H9 (cell line): Measurements from ENCODE around the gene KATNIP. TPM values are rescaled to one million over a fixed set of nuclear protein-coding genes. Genes with fewer than 3 reads are reported as not detected.
A peak's percentile ranks its signal among the peaks of the same experiment; 100 is the strongest.

ENCODE experiments used
- DNase-seq: peaks from one replicate; pipeline ENCODE4 v3.0.0-alpha.2; 2017
- H2AFZ ChIP-seq: one replicate; pipeline ENCODE4 v1.6.1; 2013; ENCODE audit warnings: mild to moderate bottlenecking, low read length, control low read depth, moderate library complexity
- H2AK5ac ChIP-seq: 2 replicates; pipeline ENCODE4 v1.6.1; 2013; ENCODE audit warnings: low read length, control low read depth, mixed read lengths; ENCODE audit not compliant: insufficient read length
- H2BK120ac ChIP-seq: one replicate; pipeline ENCODE4 v1.6.1; 2013; ENCODE audit warnings: low read depth, mild to moderate bottlenecking, low read length, control low read depth, inconsistent platforms; ENCODE audit not compliant: poor library complexity, severe bottlenecking
- H2BK12ac ChIP-seq: 2 replicates; pipeline ENCODE4 v1.6.1; 2013; ENCODE audit warnings: low read length, control low read depth, mixed read lengths, low read depth; ENCODE audit not compliant: insufficient read length
- H2BK15ac ChIP-seq: 2 replicates; pipeline ENCODE4 v1.6.1; 2013; ENCODE audit warnings: low read depth, low read length, control low read depth
- H2BK20ac ChIP-seq: one replicate; pipeline ENCODE4 v1.6.1; 2013; ENCODE audit warnings: low read depth, mild to moderate bottlenecking, low read length, control low read depth, inconsistent platforms; ENCODE audit not compliant: poor library complexity, severe bottlenecking
- H2BK5ac ChIP-seq: 2 replicates; pipeline ENCODE4 v1.6.1; 2013; ENCODE audit warnings: low read length, control low read depth, mixed read lengths; ENCODE audit not compliant: insufficient read length
- H3K14ac ChIP-seq: 2 replicates; pipeline ENCODE4 v1.6.1; 2013; ENCODE audit warnings: low read length, control low read depth; ENCODE audit not compliant: insufficient read depth
- H3K18ac ChIP-seq: 2 replicates; pipeline ENCODE4 v1.6.1; 2013; ENCODE audit warnings: low read depth, mild to moderate bottlenecking, mixed read lengths, low read length, control low read depth; ENCODE audit not compliant: insufficient read length
- H3K23ac ChIP-seq: 2 replicates; pipeline ENCODE4 v1.6.1; 2013; ENCODE audit warnings: low read length, control low read depth, mixed read lengths, low read depth; ENCODE audit not compliant: insufficient read length
- H3K23me2 ChIP-seq: 2 replicates; pipeline ENCODE4 v1.6.1; 2013; ENCODE audit warnings: low read depth, mild to moderate bottlenecking, mixed read lengths, low read length, control low read depth; ENCODE audit not compliant: insufficient read length, poor library complexity, severe bottlenecking
- H3K27ac ChIP-seq: 2 replicates; pipeline ENCODE4 v1.5.1; 2013; ENCODE audit warnings: low read length, control low read depth, mixed read lengths, low read depth; ENCODE audit not compliant: insufficient read length
- H3K27me3 ChIP-seq: 2 replicates; pipeline ENCODE4 v1.6.1; 2013; ENCODE audit warnings: low read length, control low read depth, inconsistent platforms; ENCODE audit not compliant: insufficient read depth
- H3K4ac ChIP-seq: 2 replicates; pipeline ENCODE4 v1.6.1; 2013; ENCODE audit warnings: low read depth, mild to moderate bottlenecking, control low read depth, inconsistent platforms, low read length, moderate library complexity
- H3K4me1 ChIP-seq: 2 replicates; pipeline ENCODE4 v1.6.1; 2013; ENCODE audit warnings: low read length, control low read depth, inconsistent platforms; ENCODE audit not compliant: insufficient read depth
- H3K4me2 ChIP-seq: 2 replicates; pipeline ENCODE4 v1.6.1; 2013; ENCODE audit warnings: low read length, control low read depth, mixed read lengths; ENCODE audit not compliant: insufficient read length, insufficient read depth
- H3K56ac ChIP-seq: 2 replicates; pipeline ENCODE4 v1.6.1; 2013; ENCODE audit warnings: low read depth, mild to moderate bottlenecking, mixed read lengths, low read length, control low read depth; ENCODE audit not compliant: insufficient read length
- H3K79me1 ChIP-seq: 2 replicates; pipeline ENCODE4 v1.6.1; 2013; ENCODE audit warnings: low read depth, mild to moderate bottlenecking, moderate library complexity, low read length, control low read depth, inconsistent platforms; ENCODE audit not compliant: insufficient read depth, poor library complexity, severe bottlenecking
- H3K79me2 ChIP-seq: 2 replicates; pipeline ENCODE4 v1.6.1; 2013; ENCODE audit warnings: low read length, control low read depth, inconsistent platforms; ENCODE audit not compliant: insufficient read depth
- H3K9ac ChIP-seq: 2 replicates; pipeline ENCODE4 v1.6.1; 2013; ENCODE audit warnings: low read length, control low read depth, mixed read lengths; ENCODE audit not compliant: insufficient read length; ENCODE audit errors: extremely low read depth
- H3K9me3 ChIP-seq: one replicate; pipeline ENCODE4 v1.6.1; 2013; ENCODE audit warnings: low read depth, low read length, inconsistent platforms; ENCODE audit not compliant: control insufficient read depth
- H3T11ph ChIP-seq: one replicate; pipeline ENCODE4 v1.6.1; 2013; ENCODE audit warnings: mild to moderate bottlenecking, low read length, control low read depth, inconsistent platforms
- H4K20me1 ChIP-seq: one replicate; pipeline ENCODE4 v1.6.1; 2013; ENCODE audit not compliant: control insufficient read depth, insufficient read length, insufficient read depth
- H4K5ac ChIP-seq: 2 replicates; pipeline ENCODE4 v1.6.1; 2013; ENCODE audit warnings: low read depth, mild to moderate bottlenecking, mixed read lengths, low read length, control low read depth; ENCODE audit not compliant: insufficient read length
- H4K8ac ChIP-seq: replicated peaks from 2 replicates; pipeline ENCODE4 v1.6.1; 2013; ENCODE audit warnings: low read length, control low read depth, mixed read lengths, low read depth; ENCODE audit not compliant: insufficient read length
- H4K91ac ChIP-seq: 2 replicates; pipeline ENCODE4 v1.6.1; 2013; ENCODE audit warnings: low read depth, mild to moderate bottlenecking, moderate library complexity, mixed read lengths, low read length, control low read depth; ENCODE audit not compliant: insufficient read length
- H3K27ac Mint-ChIP-seq, 3 experiments: 2 replicates in 2 of 3; 3 replicates in 1 of 3; pipeline ENCODE4 v1.8.0; 2020 to 2021; ENCODE audit warnings: mixed read lengths in 3 of 3, mild to moderate bottlenecking in 1 of 3, moderate library complexity in 1 of 3
- H3K27me3 Mint-ChIP-seq: 2 replicates; pipeline ENCODE4 v1.8.0; 2021; ENCODE audit warnings: low read depth, mild to moderate bottlenecking, moderate library complexity, mixed read lengths
- H3K36me3 Mint-ChIP-seq, 3 experiments: 2 replicates in 2 of 3; 3 replicates in 1 of 3; pipeline ENCODE4 v1.8.0; 2020 to 2021; ENCODE audit warnings: low read depth in 3 of 3, mixed read lengths in 3 of 3; ENCODE audit not compliant: insufficient read depth in 1 of 3
- H3K4me1 Mint-ChIP-seq, 2 experiments: 2 replicates each; pipeline ENCODE4 v1.8.0; 2020; ENCODE audit warnings: mixed read lengths in 2 of 2
- H3K4me3 Mint-ChIP-seq, 2 experiments: 2 replicates in 1 of 2; 3 replicates in 1 of 2; pipeline ENCODE4 v1.8.0; 2020 to 2021; ENCODE audit warnings: mild to moderate bottlenecking in 2 of 2, mixed read lengths in 2 of 2, moderate library complexity in 1 of 2
- H3K9me3 Mint-ChIP-seq, 2 experiments: 2 replicates in 1 of 2; 3 replicates in 1 of 2; pipeline ENCODE4 v1.8.0; 2020; ENCODE audit warnings: mild to moderate bottlenecking in 2 of 2, mixed read lengths in 2 of 2, moderate library complexity in 1 of 2
- CTCF ChIP-seq: fragments of 200-600 bp; sonication (generic); conservative IDR thresholded peaks from 3 replicates; pipeline ENCODE4 v1.8.0; 2021; ENCODE audit warnings: antibody characterized with exemption, mild to moderate bottlenecking
- WGBS: extraction: QIAGEN DNeasy Blood & Tissue Kit; methylation state at CpG from one replicate; pipeline ENCODE4 v1.1.7; 2013; ENCODE audit warnings: missing lambda C conversion rate, low lambda C conversion rate, mixed read lengths; ENCODE audit not compliant: insufficient read length; ENCODE audit errors: extremely low coverage; 5-methylcytosine and 5-hydroxymethylcytosine counted together
- total RNA-seq: library from RNA; stranded (reverse); gene quantifications from 2 replicates; pipeline ENCODE4 v1.2.1, GENCODE V29; 2021

KATNIP gene
- total RNA-seq, 1 experiment from 2014 or later = 13.2 TPM

- no CpG with 5 or more reads among the region's 8 CpGs for WGBS
- H2BK20ac ChIP-seq = no peak overlapping the region
- no peak overlapping the region for H2AK5ac ChIP-seq
- no peaks in the 10 kb centered on the region for H3K27me3 ChIP-seq
- no peak overlapping the region for H3K23ac ChIP-seq
- H3T11ph ChIP-seq = no peak overlapping the region
- H3K18ac ChIP-seq = no peak overlapping the region
- no peak overlapping the region for H3K4ac ChIP-seq
- H2AFZ ChIP-seq = no peak overlapping the region
- H3K4me1 ChIP-seq = no peaks in the 10 kb centered on the region
- H3K23me2 ChIP-seq = no peaks in the 10 kb centered on the region
- no peaks in the 10 kb centered on the region; a peak in 1 of 7 replicates for H3K36me3 Mint-ChIP-seq
- H3K9ac ChIP-seq = no peak overlapping the region
- H3K56ac ChIP-seq = no peak overlapping the region
- H3K79me1 ChIP-seq = no peaks in the 10 kb centered on the region
- peaks cover 0 to 11% of the 10 kb centered on the region in 2 experiments; a peak in 2 of 4 replicates for H3K4me1 Mint-ChIP-seq
- no peak overlapping the region for H4K91ac ChIP-seq
- DNase-seq = no peak
- H2BK15ac ChIP-seq = no peak overlapping the region
- H3K27me3 Mint-ChIP-seq = no peaks in the 10 kb centered on the region
- no peak for TF ChIP-seq CTCF
- no peak overlapping the region for H2BK12ac ChIP-seq
- H3K9me3 ChIP-seq = no peaks in the 10 kb centered on the region
- no peak overlapping the region for H2BK5ac ChIP-seq
- H3K27ac ChIP-seq = no peak overlapping the region
- H4K20me1 ChIP-seq = no peaks in the 10 kb centered on the region
- no peaks in the 10 kb centered on the region for H3K79me2 ChIP-seq
- H2BK120ac ChIP-seq = no peak overlapping the region
- peak overlapping the region in 1 of 3 experiments; percentile 44; a peak in 2 of 7 replicates for H3K27ac Mint-ChIP-seq
- H3K4me3 Mint-ChIP-seq = no peak overlapping the region; a peak in 1 of 5 replicates
- no peak overlapping the region for H4K5ac ChIP-seq
- no peaks in the 10 kb centered on the region for H3K9me3 Mint-ChIP-seq
- no peak overlapping the region for H3K4me2 ChIP-seq
- no peak overlapping the region for H4K8ac ChIP-seq
- no peak overlapping the region for H3K14ac ChIP-seq
Measured at GRCh38 chr16:27571433-27572326, 21.7 kb downstream of the KATNIP start.
